Measurements from ENCODE around the gene OR2A7.
"Not testable (repeated sequence)": the region's sequence is repeated elsewhere in the genome, so short reads cannot be mapped to it uniquely, and the experiment has no call there.

Gene OR2A7, protein sequence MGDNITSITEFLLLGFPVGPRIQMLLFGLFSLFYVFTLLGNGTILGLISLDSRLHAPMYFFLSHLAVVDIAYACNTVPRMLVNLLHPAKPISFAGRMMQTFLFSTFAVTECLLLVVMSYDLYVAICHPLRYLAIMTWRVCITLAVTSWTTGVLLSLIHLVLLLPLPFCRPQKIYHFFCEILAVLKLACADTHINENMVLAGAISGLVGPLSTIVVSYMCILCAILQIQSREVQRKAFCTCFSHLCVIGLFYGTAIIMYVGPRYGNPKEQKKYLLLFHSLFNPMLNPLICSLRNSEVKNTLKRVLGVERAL

DNA sequence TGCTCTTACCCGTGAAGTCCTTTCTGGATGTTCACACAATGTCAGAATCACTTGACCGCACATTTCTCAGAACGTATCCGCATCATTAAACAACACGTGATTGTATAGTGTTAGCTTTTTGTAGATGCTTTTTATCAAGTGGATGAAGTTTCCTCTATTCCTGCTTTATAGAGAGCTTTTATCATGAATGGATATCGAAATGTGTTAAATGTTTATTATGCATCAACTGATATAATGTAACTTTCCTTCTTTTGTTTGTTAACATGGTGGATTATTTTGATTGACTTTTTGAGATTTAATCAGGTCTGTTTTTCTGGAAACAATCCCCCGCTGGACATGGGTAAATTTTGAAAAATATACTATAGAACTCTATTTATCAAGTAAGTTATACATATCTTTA, at the start of gene OR2A7:
Gene OR2A7, minus strand, starts transcription at position 101 of the 400 bp plus-strand sequence. CDS start 5,164 bp downstream, outside the sequence.
- not testable (repeated sequence) for H3K36me3 ChIP-seq (ENCODE audit: insufficient read depth, low read length); H3K27me3 ChIP-seq (ENCODE audit: insufficient read depth, low read length); H3K79me2 ChIP-seq (ENCODE audit: control insufficient read depth, insufficient read depth, low read length, unreplicated experiment); H3K4me1 ChIP-seq (ENCODE audit: control insufficient read depth, insufficient read depth, low read length, unreplicated experiment); H3K27ac ChIP-seq (ENCODE audit: low read depth, low read length); H3K4me3 ChIP-seq (ENCODE audit: low read depth, low read length); H2AFZ ChIP-seq (ENCODE audit: low read length, unreplicated experiment)

DNA sequence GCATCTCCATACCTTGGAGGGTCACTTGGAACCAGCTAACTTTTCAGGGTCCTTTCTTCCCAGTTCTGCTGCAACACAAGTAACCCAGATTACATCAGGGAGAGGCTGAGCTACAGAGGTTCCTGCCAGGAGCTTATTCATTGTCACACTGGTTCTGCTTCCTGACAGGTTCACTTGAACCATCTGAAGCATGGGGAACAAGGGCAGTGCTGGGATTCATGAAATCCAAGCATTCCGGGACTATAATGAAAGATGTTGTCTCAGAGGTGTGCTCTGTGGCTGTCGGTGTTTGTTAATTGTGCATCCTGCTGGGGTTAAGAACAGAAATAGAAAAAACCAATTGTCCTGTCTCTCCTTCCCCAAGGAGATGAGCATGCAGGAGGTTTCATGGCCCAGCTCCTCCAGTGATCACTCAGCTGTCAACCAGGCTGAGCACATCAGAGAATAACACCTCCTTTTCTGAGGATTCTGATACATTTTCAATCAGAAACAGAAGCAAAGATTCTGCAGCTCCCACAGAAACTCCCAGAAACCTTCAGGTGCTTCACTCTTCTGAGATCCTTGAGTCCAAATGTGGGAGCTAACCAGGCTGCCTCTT, 47.4 kb upstream of the OR2A7 start, which contains the start of gene OR2A1:
Gene OR2A1, plus strand, starts transcription at position 548 of the 598 bp plus-strand sequence. CDS start 5,706 bp downstream, outside the sequence.
- not testable (repeated sequence) for H3K79me2 ChIP-seq (ENCODE audit: control insufficient read depth, insufficient read depth, low read length, unreplicated experiment); H3K27me3 ChIP-seq (ENCODE audit: insufficient read depth, low read length); H3K4me3 ChIP-seq (ENCODE audit: low read depth, low read length); H3K27ac ChIP-seq (ENCODE audit: low read depth, low read length); H3K4me1 ChIP-seq (ENCODE audit: control insufficient read depth, insufficient read depth, low read length, unreplicated experiment); H3K36me3 ChIP-seq (ENCODE audit: insufficient read depth, low read length); H2AFZ ChIP-seq (ENCODE audit: low read length, unreplicated experiment)

DNA sequence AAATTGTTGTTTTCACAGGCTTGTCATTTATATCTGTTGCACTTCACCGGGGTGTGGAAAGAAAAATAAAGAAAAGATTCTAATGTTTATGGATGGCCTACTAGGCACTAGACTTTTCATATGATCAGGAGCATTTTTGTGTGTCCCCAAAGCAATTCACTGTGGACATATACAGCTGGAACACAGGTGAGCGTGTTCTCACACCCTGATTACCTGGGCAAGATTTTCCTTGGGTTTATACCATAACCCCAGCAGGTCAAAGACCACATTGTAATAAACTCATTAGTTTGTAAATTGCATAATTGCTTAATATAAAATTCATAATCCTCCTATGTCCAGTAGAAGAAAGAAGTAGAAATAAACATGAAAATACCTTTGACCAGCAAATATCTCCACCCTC, 46.6 kb upstream of the OR2A7 start:
- H3K4me3 ChIP-seq (ENCODE audit: low read depth, low read length); H3K36me3 ChIP-seq (ENCODE audit: insufficient read depth, low read length); H3K4me1 ChIP-seq (ENCODE audit: control insufficient read depth, insufficient read depth, low read length, unreplicated experiment); H3K27me3 ChIP-seq (ENCODE audit: insufficient read depth, low read length); H2AFZ ChIP-seq (ENCODE audit: low read length, unreplicated experiment); H3K27ac ChIP-seq (ENCODE audit: low read depth, low read length); H3K79me2 ChIP-seq (ENCODE audit: control insufficient read depth, insufficient read depth, low read length, unreplicated experiment): not testable (repeated sequence)

DNA sequence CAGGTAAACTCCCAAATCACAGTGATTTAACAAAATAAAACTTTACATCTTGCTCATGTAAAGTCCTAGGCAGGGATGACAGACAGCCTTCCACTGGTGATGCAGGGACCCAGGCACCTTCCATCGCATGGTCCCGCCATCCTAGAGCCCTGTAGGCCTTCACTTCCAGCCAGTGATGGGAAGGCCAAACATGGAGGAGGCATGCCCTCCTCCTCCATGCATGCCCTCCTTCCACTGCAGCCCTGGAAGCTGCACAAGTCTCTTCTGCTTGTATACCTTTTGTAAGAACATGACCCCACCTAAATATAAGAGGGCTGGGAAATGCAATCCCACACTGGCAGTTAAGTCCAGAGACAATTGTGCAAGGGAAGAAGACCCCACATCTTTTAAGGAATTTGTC, 45.1 kb upstream of the OR2A7 start:
- not testable (repeated sequence) for H2AFZ ChIP-seq (ENCODE audit: low read length, unreplicated experiment); H3K36me3 ChIP-seq (ENCODE audit: insufficient read depth, low read length); H3K4me1 ChIP-seq (ENCODE audit: control insufficient read depth, insufficient read depth, low read length, unreplicated experiment); H3K79me2 ChIP-seq (ENCODE audit: control insufficient read depth, insufficient read depth, low read length, unreplicated experiment); H3K27ac ChIP-seq (ENCODE audit: low read depth, low read length); H3K27me3 ChIP-seq (ENCODE audit: insufficient read depth, low read length); H3K4me3 ChIP-seq (ENCODE audit: low read depth, low read length)

DNA sequence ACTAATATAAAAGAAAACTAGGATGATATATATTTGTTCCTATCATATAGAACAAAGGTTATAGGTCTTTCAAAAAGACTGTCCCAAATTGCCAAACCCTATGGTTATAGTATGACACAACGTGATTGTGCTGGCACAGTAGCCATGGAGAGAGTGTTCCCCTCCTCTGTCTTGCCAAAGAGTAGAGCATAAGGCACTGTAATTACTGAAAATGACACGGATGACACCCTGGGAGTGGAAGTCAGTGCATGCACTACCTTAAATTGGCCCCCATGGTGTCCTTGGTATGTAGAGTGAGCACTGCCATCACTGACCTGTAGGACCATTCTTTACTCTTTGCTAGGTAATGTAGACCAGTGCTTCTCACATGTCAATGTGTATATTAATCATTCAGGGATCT, 40.6 kb upstream of the OR2A7 start:
- not testable (repeated sequence) for H3K4me1 ChIP-seq (ENCODE audit: control insufficient read depth, insufficient read depth, low read length, unreplicated experiment); H3K27ac ChIP-seq (ENCODE audit: low read depth, low read length); H2AFZ ChIP-seq (ENCODE audit: low read length, unreplicated experiment); H3K27me3 ChIP-seq (ENCODE audit: insufficient read depth, low read length); H3K79me2 ChIP-seq (ENCODE audit: control insufficient read depth, insufficient read depth, low read length, unreplicated experiment); H3K4me3 ChIP-seq (ENCODE audit: low read depth, low read length); H3K36me3 ChIP-seq (ENCODE audit: insufficient read depth, low read length)

DNA sequence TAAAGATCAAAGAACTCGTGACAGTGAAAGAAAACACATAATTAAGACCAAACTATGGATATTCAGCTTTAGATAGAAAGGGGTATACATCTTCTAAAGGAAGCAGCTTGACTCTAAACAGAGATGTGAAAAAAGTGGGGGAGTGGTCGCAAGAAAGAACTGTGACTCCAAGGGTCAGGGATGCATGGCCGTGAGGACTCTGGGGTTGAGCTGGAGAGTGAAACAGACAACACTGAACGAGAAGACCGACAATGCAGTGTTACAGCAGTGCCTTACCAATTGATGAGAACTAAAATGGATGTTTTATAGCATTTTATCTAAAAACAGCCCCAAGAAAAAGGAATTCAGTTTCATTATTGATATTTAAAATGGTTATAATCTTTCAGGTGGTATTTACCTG, 39.0 kb upstream of the OR2A7 start:
- H3K79me2 ChIP-seq (ENCODE audit: control insufficient read depth, insufficient read depth, low read length, unreplicated experiment); H3K4me3 ChIP-seq (ENCODE audit: low read depth, low read length); H3K27me3 ChIP-seq (ENCODE audit: insufficient read depth, low read length): not testable (repeated sequence)

DNA sequence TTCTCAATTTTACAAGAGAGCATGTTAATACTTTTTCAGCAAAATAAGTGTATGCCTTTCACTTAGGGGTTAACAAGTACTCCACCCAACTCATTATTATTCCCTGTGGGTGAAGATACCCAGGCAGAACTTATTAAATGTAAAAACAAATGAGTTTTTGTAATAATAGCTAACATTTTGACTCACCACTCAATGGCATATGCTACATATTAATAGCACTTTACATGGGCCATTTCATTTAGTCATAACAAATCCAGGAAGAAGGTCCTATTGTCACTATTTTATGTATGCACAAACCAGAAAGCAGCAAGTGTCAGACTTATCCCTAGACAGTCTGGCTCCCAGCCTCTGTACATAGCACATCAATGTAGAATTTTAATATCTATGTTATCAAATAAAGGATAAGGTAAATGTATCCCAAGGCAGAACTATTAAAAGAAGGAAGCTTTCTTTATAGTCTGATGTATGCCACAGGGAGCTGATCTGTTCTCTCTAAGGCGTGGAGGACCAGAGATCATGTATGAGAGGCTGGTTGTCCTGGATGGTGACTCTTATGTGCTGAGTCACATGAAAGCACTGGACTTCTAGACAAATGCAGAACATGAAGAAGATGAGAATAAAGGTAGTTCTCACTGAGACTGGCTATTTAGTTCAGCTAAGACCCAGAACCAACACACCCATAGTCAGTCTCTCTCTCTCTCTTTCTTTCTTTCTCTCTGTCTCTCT, 38.1 kb upstream of the OR2A7 start:
- not testable (repeated sequence) for H3K79me2 ChIP-seq (ENCODE audit: control insufficient read depth, insufficient read depth, low read length, unreplicated experiment); H3K27me3 ChIP-seq (ENCODE audit: insufficient read depth, low read length); H3K36me3 ChIP-seq (ENCODE audit: insufficient read depth, low read length); H3K4me1 ChIP-seq (ENCODE audit: control insufficient read depth, insufficient read depth, low read length, unreplicated experiment); H3K4me3 ChIP-seq (ENCODE audit: low read depth, low read length); H2AFZ ChIP-seq (ENCODE audit: low read length, unreplicated experiment); H3K27ac ChIP-seq (ENCODE audit: low read depth, low read length)

More for the DNA sequence above, 39.0 kb upstream of the OR2A7 start:
- H2AFZ ChIP-seq (ENCODE audit: low read length, unreplicated experiment); H3K36me3 ChIP-seq (ENCODE audit: insufficient read depth, low read length); H3K27ac ChIP-seq (ENCODE audit: low read depth, low read length); H3K4me1 ChIP-seq (ENCODE audit: control insufficient read depth, insufficient read depth, low read length, unreplicated experiment): not testable (repeated sequence)

DNA sequence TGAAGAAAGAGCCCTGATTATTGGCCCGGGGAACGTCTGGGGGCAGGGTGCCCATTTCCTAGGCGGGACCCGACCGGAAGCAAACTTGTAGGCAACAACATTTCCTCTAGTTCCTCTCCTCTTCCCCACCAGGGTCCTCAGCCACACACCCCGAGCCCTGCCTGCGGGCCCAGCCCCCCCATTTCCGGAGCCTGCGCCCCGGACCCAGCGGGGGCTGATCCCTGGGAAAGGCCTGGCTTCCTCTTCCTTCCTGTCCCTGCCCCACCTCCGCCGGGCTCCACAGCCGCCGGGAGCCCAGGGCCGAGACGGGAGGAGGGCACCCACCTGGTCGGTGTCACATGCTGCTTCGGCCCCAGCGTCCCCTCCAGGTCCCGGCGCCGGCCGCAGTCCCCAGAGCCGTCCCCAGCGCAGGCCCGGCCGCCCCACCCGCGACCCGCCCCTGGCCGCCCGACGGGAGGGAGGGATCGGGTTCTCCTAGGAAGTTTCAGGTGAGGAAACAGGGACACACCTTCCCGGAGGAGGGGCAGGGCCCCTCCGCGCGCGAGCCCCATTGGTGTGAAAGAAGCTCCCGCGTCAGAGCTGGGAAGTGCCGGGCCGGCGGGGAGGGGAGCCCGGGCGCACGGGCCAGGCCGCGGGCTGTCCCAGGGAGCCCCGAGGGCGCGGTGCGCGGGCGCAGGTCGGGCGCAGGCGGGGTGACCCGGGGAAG, 29.4 kb upstream of the OR2A7 start:
- not testable (repeated sequence) for H2AFZ ChIP-seq (ENCODE audit: low read length, unreplicated experiment); H3K4me1 ChIP-seq (ENCODE audit: control insufficient read depth, insufficient read depth, low read length, unreplicated experiment); H3K27ac ChIP-seq (ENCODE audit: low read depth, low read length); H3K4me3 ChIP-seq (ENCODE audit: low read depth, low read length); H3K79me2 ChIP-seq (ENCODE audit: control insufficient read depth, insufficient read depth, low read length, unreplicated experiment); H3K36me3 ChIP-seq (ENCODE audit: insufficient read depth, low read length); H3K27me3 ChIP-seq (ENCODE audit: insufficient read depth, low read length)

DNA sequence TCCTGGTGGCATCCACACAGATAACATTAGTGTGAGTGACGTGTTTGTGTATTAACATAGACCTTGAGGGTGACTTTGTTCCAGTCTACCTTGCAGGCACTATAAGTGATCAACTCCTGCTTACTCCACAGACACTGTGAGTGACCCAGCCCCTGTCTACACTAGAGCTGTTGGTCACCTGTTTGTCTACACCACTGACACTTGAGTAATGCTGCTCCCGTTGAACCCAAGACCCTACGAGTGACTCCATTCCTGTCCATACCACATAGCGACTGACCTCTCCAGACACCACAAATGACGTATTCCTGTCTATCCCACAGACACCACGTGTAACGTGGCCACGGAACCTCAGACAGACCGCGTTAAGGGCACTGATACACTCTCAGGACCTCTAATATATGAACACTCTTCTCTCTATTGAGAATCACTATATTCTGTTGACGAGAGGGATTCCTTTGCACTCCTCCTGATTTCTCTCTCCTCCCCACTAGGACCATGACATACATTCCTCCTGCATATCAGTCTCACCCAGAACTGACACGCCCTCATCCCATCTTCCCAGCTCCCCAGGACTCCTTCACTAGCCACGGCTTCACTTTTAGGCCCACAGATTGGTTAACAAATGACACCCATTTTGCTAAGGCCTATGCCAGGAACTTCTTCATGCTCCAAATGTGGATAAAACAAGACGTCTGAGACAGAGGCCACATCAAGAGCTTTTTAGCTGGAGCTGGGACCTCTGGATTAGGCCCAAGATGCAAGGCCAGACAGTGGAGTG, 28.0 kb upstream of the OR2A7 start:
- not testable (repeated sequence) for H3K4me3 ChIP-seq (ENCODE audit: low read depth, low read length); H2AFZ ChIP-seq (ENCODE audit: low read length, unreplicated experiment); H3K36me3 ChIP-seq (ENCODE audit: insufficient read depth, low read length); H3K27ac ChIP-seq (ENCODE audit: low read depth, low read length); H3K79me2 ChIP-seq (ENCODE audit: control insufficient read depth, insufficient read depth, low read length, unreplicated experiment); H3K27me3 ChIP-seq (ENCODE audit: insufficient read depth, low read length); H3K4me1 ChIP-seq (ENCODE audit: control insufficient read depth, insufficient read depth, low read length, unreplicated experiment)

DNA sequence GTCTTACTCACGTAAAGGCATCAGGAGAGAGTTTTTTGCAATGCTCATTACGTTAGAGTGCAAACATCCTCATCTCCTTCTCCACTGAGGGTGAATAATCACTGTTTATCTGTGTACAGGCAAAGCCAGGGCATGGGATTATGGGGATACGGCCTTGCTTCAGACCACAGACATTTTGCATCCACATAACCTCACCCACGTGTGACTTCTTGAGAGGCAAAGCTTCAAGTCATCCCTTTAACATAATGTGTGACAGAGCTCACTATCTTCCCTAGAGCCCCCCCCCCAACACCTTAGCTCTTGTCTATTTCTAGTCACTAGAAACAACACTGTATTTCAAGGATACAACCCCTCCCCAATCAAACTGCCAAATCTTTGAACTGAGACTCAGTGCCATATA, 27.0 kb upstream of the OR2A7 start:
- H3K79me2 ChIP-seq (ENCODE audit: control insufficient read depth, insufficient read depth, low read length, unreplicated experiment); H3K36me3 ChIP-seq (ENCODE audit: insufficient read depth, low read length): not testable (repeated sequence)

More for the DNA sequence above, 27.0 kb upstream of the OR2A7 start:
- not testable (repeated sequence) for H3K4me1 ChIP-seq (ENCODE audit: control insufficient read depth, insufficient read depth, low read length, unreplicated experiment); H3K27me3 ChIP-seq (ENCODE audit: insufficient read depth, low read length); H3K27ac ChIP-seq (ENCODE audit: low read depth, low read length); H2AFZ ChIP-seq (ENCODE audit: low read length, unreplicated experiment); H3K4me3 ChIP-seq (ENCODE audit: low read depth, low read length)
